ENCODE data around the gene ASRGL1. TPM values are rescaled to one million over a fixed set of nuclear protein-coding genes. Genes with fewer than 3 reads are reported as not detected.
A peak's percentile ranks its signal among the peaks of the same experiment; 100 is the strongest.

Gene ASRGL1
- 2.6 and 4.3 TPM in 2 replicates for polyA plus RNA-seq (2012; rRNA removed)
- polyA plus RNA-seq (2012; cell fraction: cytosol; rRNA removed), result 3.4 and 4.3 TPM in 2 replicates
- polyA plus RNA-seq (2012; cell fraction: nucleus; rRNA removed), result 5.4 and 7.5 TPM in 2 replicates

DNA sequence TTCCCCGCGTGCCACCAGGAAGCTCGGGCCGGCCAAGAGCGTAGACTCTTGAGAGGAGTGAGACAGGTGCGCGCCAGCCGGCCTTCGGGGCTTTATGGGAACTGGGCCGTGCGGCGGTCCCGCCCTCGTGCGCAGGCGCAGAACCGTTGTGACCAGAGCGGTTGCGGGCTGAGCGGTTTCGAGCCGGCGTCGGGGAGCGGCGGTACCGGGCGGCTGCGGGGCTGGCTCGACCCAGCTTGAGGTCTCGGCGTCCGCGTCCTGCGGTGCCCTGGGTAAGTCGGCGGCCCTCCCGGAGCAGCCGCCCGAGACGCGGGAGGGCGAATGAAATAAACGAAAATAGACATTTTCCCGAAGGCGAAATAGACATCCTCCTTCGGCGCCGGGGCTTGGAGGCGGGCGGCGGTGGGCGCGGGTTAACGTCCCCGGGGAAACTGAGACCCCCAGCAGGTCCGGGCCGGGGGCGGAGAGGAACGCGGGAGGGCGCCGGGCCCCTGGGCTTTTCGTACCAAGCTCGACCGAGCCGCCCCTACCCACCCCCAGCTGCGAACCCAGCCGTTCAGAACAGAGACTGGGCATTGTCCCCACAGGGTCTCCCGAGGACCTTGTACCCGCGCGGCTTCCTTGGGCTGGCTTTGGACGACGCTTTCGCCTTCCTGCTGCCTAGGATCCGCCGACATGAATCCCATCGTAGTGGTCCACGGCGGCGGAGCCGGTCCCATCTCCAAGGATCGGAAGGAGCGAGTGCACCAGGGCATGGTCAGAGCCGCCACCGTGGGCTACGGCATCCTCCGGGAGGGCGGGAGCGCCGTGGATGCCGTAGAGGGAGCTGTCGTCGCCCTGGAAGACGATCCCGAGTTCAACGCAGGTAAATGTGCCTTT, at the start of gene ASRGL1:
TSS of gene ASRGL1 (plus strand) at position 146 of the 879 bp plus-strand sequence. CDS start at position 676, 530 bp downstream.
- POLR2A ChIA-PET, result interaction anchor here (0.6 to 1.8 kb wide), 4 partner anchors 58 to 523 kb away, joined by 3 to 5 read pairs (median 4); partner anchors contain the start of gene TUT1
- CTCF ChIA-PET, result interaction anchor here (0.7 to 4.8 kb wide), 12 partner anchors 10 to 540 kb away, joined by 3 to 34 read pairs (median 4); no protein-coding TSS in a partner anchor

More for the DNA sequence above, at the start of gene ASRGL1:
- Histone ChIP-seq H3K27ac (ENCODE audit: low read depth in 2 of 2, low read length in 1 of 2) (peak within 1 kb of the TSS in 1 of 2 experiments; percentile 30; a peak in 1 of 4 replicates), H4K20me1 (ENCODE audit: insufficient read depth) (no peaks in the 10 kb centered on the region), H3K4me2 (peak within 1 kb of the TSS; percentile 90), H3K9ac (peak within 1 kb of the TSS; percentile 34; the same call in 1 of the 2 replicates), H3K4me1 (ENCODE audit: control insufficient read depth in 1 of 2, insufficient read depth in 2 of 2, low read depth in 1 of 2, low read length in 1 of 2) (no peaks in the 10 kb centered on the region; a peak in 2 of 4 replicates), H3K27me3 (ENCODE audit: insufficient read depth) (peaks cover 31% of the 10 kb centered on the region; the same call in 1 of the 2 replicates), H3K36me3 (replicated peaks in 1 of 2; ENCODE audit: control insufficient read depth in 1 of 2, insufficient read depth in 2 of 2, low read length in 1 of 2) (no peaks in the 10 kb centered on the region), H3K9me2 (no peaks in the 10 kb centered on the region), H3K79me2 (ENCODE audit: insufficient read depth) (no peaks in the 10 kb centered on the region), H3F3A (replicated peaks; ENCODE audit: insufficient read depth) (peaks cover 6% of the 10 kb centered on the region), H2AFZ (ENCODE audit: low read depth) (peak within 1 kb of the TSS; percentile 94), H3K9me3 (no peaks in the 10 kb centered on the region), H3K4me3 (ENCODE audit: low read depth in 2 of 2, low read length in 1 of 2) (peak within 1 kb of the TSS; percentile 63 to 83)
- TF ChIP-seq FOXM1 (IDR thresholded peaks at IDR 0.05; ENCODE audit: low read depth) (no peak), MEF2A (IDR thresholded peaks at IDR 0.05; ENCODE audit: borderline replicate concordance, low read depth) (no peak), MXI1 (IDR thresholded peaks at IDR 0.05; ENCODE audit: low read depth, low read length) (peak; percentile 58; the same call in 1 of the 2 replicates), ZBTB33 (IDR thresholded peaks at IDR 0.05; ENCODE audit: borderline replicate concordance, low read depth) (no peak), NRF1 (IDR thresholded peaks at IDR 0.05; ENCODE audit: low read depth, low read length) (peak; percentile 75), CTCF (IDR thresholded peaks at IDR 0.05) (no peak), RCOR1 (IDR thresholded peaks at IDR 0.05; ENCODE audit: low read length) (peak; percentile 50; the same call in 1 of the 2 replicates)
- TF ChIP-seq, protein P1, sequence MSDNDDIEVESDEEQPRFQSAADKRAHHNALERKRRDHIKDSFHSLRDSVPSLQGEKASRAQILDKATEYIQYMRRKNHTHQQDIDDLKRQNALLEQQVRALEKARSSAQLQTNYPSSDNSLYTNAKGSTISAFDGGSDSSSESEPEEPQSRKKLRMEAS (IDR thresholded peaks at IDR 0.05; ENCODE audit: low read depth), result 0 out of 2 replicates have a peak, but pooled peaks have one; percentile 22
- TF ChIP-seq, protein P2, sequence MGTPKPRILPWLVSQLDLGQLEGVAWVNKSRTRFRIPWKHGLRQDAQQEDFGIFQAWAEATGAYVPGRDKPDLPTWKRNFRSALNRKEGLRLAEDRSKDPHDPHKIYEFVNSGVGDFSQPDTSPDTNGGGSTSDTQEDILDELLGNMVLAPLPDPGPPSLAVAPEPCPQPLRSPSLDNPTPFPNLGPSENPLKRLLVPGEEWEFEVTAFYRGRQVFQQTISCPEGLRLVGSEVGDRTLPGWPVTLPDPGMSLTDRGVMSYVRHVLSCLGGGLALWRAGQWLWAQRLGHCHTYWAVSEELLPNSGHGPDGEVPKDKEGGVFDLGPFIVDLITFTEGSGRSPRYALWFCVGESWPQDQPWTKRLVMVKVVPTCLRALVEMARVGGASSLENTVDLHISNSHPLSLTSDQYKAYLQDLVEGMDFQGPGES (IDR thresholded peaks at IDR 0.05; ENCODE audit: low read depth, low read length), result no peak
- DNase-seq, result peak; percentile 91
- 2% methylated on average over 32 of the region's 98 CpGs for WGBS (ENCODE audit: low lambda C conversion rate)
